ENCODE data around the gene PARP1.

GRCh38 chr1:226364901-226365565 lies 42.9 kb downstream of the PARP1 start:
- TF ChIP-seq, protein P1, sequence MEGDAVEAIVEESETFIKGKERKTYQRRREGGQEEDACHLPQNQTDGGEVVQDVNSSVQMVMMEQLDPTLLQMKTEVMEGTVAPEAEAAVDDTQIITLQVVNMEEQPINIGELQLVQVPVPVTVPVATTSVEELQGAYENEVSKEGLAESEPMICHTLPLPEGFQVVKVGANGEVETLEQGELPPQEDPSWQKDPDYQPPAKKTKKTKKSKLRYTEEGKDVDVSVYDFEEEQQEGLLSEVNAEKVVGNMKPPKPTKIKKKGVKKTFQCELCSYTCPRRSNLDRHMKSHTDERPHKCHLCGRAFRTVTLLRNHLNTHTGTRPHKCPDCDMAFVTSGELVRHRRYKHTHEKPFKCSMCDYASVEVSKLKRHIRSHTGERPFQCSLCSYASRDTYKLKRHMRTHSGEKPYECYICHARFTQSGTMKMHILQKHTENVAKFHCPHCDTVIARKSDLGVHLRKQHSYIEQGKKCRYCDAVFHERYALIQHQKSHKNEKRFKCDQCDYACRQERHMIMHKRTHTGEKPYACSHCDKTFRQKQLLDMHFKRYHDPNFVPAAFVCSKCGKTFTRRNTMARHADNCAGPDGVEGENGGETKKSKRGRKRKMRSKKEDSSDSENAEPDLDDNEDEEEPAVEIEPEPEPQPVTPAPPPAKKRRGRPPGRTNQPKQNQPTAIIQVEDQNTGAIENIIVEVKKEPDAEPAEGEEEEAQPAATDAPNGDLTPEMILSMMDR (IDR thresholded peaks at IDR 0.05), result no peak
- TF ChIP-seq POLR2A (IDR thresholded peaks at IDR 0.05), result no peak
